HS-5 (cell line): ENCODE measurements around the gene RALGPS1.
A peak's percentile ranks its signal among the peaks of the same experiment; 100 is the strongest.

Experiments
- DNase-seq: peaks from one replicate; pipeline ENCODE4 v3.0.0-alpha.2; 2012; ENCODE audit warnings: low read depth

RALGPS1 gene

DNA sequence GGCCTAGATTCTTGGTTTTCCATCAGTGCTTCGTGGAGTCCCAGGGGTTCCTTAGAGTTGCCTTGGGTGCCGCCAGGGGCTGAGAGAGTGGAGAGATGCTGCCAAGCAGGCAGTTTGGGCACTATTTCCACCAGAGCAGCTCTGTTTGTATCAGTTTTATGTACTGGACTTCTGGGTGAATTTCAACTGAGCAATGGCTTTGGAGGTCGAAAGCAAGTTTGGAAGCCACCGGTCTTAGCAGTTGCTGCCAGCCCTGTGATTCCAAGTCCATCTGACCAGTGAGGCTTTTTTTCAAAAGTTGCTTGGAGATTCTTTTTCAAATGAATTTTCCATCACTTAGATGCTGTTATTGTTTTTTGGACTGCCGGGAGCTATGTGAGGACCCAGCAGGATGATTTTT lies 139.4 kb downstream of the RALGPS1 start:
- DNase-seq = no peak

GRCh38 chr9:127055745-127056402 lies 141.3 kb downstream of the RALGPS1 start:
- DNase-seq = no peak

- no peak for DNase-seq
These were observed 141.9 kb downstream of the RALGPS1 start for GRCh38 chr9:127056446-127056845.

DNA sequence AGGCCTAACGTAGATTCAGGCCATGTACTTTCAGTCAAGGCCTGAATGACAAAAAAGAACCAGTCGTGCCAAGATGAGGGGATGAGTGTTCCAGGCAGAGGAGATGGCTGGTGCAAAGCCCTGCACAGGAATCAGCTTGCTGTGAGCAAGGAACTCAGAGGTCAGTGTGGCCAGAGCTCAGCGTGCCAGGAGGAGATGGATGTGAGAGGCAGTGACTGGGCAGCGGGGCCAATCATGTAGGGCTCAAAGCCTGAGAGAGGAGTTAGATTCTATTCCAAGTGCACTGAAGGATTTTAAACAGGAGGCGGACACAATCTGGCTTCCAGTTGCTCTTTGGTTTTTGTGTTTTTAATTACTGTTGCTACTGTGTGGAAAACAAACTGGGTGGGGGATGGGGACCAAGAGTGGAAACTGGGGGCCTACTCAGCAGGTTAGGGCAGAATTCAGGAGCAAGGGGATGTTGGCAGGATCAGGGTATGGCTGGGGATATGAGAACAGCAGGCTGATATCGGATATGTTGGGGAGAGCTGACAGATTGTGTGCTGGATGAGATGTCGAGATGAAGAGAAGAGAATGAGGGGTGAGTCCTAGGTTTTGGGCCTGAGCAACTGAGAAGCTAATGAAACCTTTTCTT lies 143.5 kb downstream of the RALGPS1 start:
- no peak for DNase-seq

GRCh38 chr9:127058645-127059021 lies 144.1 kb downstream of the RALGPS1 start:
- DNase-seq = peak; percentile 60

GRCh38 chr9:127059030-127059429 lies 144.4 kb downstream of the RALGPS1 start:
- peak; percentile 9 for DNase-seq

DNA sequence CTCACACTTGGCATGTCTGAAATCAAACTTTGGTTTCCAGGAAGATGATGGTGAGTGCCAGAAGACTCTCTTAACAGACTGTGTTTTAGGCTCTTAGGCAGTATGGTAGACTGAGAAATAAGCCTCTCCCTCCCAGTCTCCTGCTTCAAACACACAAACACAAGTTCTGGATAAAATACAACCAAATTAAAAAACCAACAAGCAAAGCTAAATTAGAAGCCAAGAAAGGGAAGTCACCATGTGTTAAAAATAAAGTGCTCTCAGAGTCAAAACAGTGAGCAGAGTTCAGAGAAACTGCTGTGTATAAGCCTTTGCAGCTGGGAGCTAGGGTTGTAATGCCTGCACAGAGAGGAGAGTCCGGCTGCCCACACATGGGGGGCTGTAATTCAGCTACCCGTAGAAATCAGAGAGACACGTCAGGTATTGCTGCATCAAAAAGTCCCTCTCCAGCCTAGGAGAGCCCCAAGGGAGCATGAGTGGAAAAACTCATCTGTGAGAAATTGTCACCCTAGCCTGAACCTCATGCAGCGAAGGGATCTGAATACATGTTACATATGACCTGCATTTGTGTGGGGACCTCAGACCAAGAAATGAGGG lies 145.3 kb downstream of the RALGPS1 start:
- DNase-seq = no peak

- no peak for DNase-seq
These were observed 146.8 kb downstream of the RALGPS1 start for GRCh38 chr9:127061411-127061810.

- DNase-seq = no peak
These were observed 149.8 kb downstream of the RALGPS1 start for GRCh38 chr9:127064335-127064734.

DNA sequence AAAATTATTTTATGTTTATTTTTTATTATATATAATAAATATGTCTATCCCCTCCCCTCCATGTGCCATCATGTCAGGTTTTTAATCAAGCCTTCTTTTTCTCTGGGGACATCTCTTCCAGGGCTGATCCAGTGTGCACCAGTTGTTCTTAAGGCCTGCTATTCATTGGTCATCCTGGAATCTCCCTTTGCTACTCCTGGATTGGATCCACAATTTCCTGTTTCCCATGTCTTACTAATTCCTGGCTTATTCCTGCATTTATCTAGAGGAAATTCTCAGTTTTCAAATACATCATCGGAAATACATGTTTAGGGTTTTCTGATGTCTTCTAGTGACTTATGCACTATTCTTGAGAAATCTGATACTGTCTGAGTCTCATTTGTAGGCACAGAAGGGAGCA lies 151.0 kb downstream of the RALGPS1 start:
- peak; percentile 64 for DNase-seq

GRCh38 chr9:127066060-127066850 lies 151.7 kb downstream of the RALGPS1 start:
- no peak for DNase-seq

GRCh38 chr9:127066851-127067136 lies 152.2 kb downstream of the RALGPS1 start:
- DNase-seq = no peak

DNA sequence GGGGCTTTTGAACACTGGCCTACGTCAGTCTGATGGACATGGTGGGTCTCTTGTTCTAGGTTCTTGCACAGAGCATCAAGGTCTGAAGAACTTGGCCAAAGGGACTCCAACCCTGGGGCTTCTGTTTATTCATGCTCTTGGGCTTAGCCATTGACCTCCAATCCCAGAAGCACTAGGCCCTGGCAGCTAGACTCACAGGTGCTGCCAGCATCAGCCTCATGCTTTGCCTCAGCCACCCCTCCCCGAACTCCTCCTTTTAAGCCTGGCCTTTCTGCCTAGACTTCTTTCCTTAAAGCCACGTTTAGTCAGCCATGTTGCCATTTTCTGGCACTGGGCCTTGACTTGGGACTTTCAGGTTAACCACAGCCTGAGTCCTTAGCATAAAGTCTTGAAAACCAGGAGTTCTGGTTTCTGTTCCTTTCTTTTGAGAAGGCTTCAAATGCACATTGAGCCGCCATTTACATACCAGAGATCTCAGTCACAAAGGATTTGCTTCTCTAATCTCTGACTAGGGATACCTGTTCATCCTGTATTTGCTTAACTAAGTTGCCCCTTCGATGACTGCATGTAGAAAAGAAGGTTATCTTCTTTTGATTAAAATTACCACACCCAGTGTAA lies 153.1 kb downstream of the RALGPS1 start:
- no peak for DNase-seq

- DNase-seq = no peak
These were observed 160.3 kb downstream of the RALGPS1 start for GRCh38 chr9:127074561-127075548.

DNA sequence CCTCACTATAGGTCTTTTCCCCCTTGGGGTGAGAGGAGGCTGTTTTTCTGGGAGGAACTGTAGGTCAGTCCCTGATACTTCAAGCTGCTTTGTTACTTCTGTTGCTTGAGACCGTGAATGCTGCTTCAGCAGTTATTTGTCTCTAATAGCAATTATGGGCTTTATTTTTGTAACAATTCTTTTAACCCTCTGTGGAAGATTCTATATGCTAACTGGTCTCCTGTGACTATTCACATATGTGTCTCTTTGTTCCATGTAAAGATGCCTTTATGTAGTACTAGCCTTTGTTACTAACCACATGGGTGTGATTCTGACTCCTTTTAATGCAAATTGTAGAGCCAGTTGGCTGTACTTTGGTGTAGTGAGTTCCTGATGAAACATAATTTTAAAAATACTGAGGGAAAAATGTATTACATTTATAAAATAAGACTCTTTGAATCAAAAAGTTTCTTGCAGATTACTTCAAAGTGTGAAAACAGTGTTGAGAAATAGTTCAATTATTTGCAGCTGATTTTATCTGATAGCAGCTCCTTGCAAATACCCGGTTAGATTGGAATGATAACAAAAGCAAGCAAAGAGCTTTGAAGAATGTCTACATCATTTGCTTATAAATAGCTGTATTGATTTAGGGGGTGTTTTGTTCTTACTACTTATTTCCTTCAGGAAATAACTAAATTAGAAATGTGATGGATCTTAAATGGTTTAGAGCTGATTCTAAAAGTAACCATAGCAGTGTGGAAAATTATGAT lies 161.2 kb downstream of the RALGPS1 start:
- DNase-seq = no peak

DNA sequence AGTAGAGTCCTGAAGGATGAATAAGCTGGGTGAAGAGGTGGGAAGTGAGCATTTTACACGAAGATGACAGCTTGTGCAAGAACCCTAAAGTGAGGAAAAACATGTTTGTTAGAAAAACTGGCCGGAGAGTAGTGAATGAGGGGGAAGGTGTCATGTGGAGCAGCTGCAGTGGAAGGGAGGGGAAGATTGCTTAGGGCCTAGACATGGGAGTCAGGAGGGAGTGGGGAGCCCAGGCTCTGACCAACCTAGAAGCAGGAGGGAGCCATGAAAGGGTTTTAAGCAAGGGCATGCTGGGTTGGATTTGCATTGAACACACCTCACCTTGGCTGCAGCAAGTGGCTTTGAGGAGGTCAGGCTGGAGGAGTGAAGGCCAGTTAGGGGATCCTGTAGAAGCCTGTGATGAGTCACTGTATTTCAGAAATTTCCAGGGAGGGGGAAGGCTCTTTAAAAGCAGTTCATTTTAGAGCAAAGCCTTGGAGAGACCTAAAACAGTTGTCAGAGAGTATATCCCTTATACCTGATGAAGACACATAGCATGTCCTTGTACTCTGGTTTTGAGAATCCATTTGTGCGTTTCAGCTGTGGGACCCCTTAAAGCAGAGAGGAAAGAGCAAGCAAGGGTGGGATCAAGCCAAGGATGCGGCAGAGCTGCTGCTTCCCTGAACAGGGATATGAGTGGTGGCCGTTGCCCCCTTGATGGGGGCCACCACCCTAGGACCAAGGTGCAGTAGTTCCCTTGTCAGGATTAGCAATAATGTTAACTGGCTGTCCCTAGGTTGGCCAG lies 162.5 kb downstream of the RALGPS1 start:
- DNase-seq = no peak

DNA sequence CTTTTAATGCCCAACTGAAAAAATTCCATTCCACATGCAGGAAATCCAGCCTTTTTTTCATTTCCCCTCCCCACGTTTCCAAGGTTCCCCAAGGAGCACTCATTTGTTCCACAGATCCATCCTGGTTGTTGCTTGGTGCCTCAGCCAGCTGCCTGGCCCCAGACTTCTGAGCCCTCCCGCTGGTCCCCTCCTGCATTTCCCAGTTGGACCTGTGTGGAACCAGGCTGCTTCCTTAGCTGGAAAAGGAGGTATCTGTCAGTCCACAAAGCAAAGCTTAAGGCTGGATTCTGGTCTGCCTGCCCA lies 163.0 kb downstream of the RALGPS1 start:
- DNase-seq = no peak

DNA sequence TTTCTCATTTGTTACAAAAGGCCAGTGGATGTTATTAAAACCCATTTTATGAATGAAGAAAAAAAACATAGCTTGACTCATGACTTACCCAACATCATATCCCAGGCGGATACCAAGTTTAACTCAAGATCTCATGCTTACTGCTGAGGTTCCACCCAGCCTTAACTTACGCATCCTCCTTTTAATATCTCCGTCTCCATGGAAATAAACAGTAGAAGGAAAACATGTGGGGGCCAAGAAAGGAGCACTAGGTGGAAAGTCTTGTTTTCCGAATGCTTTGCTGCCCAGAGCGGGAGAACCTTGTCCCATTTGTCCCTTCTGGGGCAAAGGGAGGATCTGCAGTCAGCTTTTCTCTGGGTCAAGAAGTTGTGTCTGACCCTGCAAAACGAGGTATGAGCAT lies 163.8 kb downstream of the RALGPS1 start:
- DNase-seq = no peak

DNA sequence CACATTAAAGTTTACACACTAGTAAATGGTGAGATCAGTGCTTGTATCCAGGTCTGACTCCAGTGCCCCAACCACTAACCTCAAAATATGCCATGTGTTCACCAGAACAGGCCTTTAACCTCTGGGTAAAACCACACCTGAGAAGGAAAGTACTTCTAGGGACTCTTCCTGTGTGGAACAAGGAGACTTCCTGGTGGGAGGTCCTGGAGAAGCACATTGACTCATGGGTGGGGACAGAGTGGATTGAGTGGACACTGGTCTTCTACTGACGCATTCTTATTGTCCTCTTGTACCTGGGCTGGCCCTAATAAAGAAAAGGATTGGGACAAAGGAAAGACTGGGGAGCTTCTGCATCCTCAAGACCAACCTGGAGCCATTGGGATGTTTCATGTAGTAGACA lies 164.4 kb downstream of the RALGPS1 start:
- DNase-seq = no peak
